ENCODE data around the gene PGK2.
"Not testable (repeated sequence)": the region's sequence is repeated elsewhere in the genome, so short reads cannot be mapped to it uniquely, and the experiment has no call there.

The PGK2 gene

GRCh38 chr6:49805246-49805645 lies 18.2 kb upstream of the PGK2 start:
- ChIA-PET CTCF (no interaction called here), POLR2A (no interaction called here)
- no peak overlapping the region for H3K4me3 ChIP-seq (ENCODE audit: control insufficient read depth in 1 of 7, extremely low read depth in 1 of 7, insufficient read depth in 4 of 7, low read depth in 2 of 7, low read length in 6 of 7)
- H3K27ac ChIP-seq (ENCODE audit: insufficient read depth in 1 of 2, low read depth in 1 of 2, low read length in 2 of 2, poor library complexity in 1 of 2, severe bottlenecking in 2 of 2): no peak overlapping the region
- DNase-seq: no peak
- H3K36me3 ChIP-seq (ENCODE audit: control insufficient read depth in 4 of 4, insufficient read depth in 4 of 4, low read length in 3 of 4): no peaks in the 10 kb centered on the region
- H3K27me3 ChIP-seq (replicated peaks in 2 of 5; ENCODE audit: control insufficient read depth in 4 of 5, insufficient read depth in 5 of 5, low read length in 4 of 5): no peaks in the 10 kb centered on the region
- no peaks in the 10 kb centered on the region for H3K9me3 ChIP-seq (ENCODE audit: control extremely low read depth in 1 of 5, control insufficient read depth in 4 of 5, insufficient read depth in 2 of 5, low read depth in 1 of 5, low read length in 4 of 5)
- H3K4me1 ChIP-seq (ENCODE audit: control extremely low read depth in 1 of 4, control insufficient read depth in 4 of 4, insufficient read depth in 4 of 4, low read length in 3 of 4): no peaks in the 10 kb centered on the region
- 97% methylated on average over 3 of the region's 3 CpGs for WGBS (ENCODE audit: insufficient coverage)

DNA sequence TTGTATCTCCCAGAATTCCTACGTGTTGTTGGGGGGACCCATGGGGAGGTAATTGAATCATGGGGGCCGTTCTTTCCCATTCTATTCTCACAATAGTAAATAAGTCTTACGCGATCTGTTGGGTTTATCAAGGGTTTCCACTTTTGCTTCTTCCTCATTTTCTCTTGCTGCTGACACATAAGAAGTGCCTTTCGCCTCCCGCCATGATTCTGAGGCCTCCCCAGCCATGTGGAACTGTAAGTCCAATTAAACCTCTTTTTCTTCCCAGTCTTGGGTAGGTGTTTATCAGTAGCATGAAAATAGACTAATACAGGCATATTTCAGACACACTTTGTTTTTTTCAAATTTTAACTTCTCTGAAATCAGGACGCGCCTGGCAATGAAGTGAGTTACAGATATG lies 14.4 kb upstream of the PGK2 start:
- ChIA-PET CTCF (no interaction called here), POLR2A (no interaction called here)
- Histone ChIP-seq H3K9me3 (ENCODE audit: control extremely low read depth in 1 of 5, control insufficient read depth in 4 of 5, insufficient read depth in 2 of 5, low read depth in 1 of 5, low read length in 4 of 5) (no peaks in the 10 kb centered on the region), H3K4me1 (ENCODE audit: control extremely low read depth in 1 of 4, control insufficient read depth in 4 of 4, insufficient read depth in 4 of 4, low read length in 3 of 4) (no peaks in the 10 kb centered on the region), H3K4me3 (ENCODE audit: control insufficient read depth in 1 of 7, extremely low read depth in 1 of 7, insufficient read depth in 4 of 7, low read depth in 2 of 7, low read length in 6 of 7) (no peak overlapping the region), H3K27me3 (replicated peaks in 2 of 5; ENCODE audit: control insufficient read depth in 4 of 5, insufficient read depth in 5 of 5, low read length in 4 of 5) (no peaks in the 10 kb centered on the region), H3K36me3 (ENCODE audit: control insufficient read depth in 4 of 4, insufficient read depth in 4 of 4, low read length in 3 of 4) (no peaks in the 10 kb centered on the region), H3K27ac (ENCODE audit: insufficient read depth in 1 of 2, low read depth in 1 of 2, low read length in 2 of 2, poor library complexity in 1 of 2, severe bottlenecking in 2 of 2) (no peak overlapping the region)
- DNase-seq: no peak
- WGBS (ENCODE audit: insufficient coverage): 81% methylated on average over 3 of the region's 8 CpGs

DNA sequence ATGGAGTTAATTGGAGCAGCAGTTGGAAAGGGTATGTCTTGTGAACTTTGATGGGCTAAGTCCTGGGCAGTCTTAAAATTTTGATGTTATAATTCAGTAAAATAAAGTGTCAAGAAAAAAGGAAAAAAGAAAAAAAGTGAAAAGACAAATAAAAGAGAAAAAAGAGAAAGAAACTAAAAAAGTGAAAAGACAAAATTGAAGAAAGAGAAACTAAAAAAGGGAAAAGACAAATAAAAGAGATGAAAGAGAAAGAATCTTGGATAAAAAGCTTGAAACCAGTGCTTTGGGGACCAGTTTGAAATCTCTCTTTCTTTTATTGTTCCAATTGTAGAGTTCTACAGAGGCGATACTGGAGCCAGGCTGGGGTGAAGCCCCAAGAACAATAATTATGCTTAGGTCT lies 12.0 kb upstream of the PGK2 start:
- POLR2A ChIA-PET: no interaction called here
- Histone ChIP-seq H3K9me3 (ENCODE audit: control extremely low read depth in 1 of 5, control insufficient read depth in 4 of 5, insufficient read depth in 2 of 5, low read depth in 1 of 5, low read length in 4 of 5) (no peaks in the 10 kb centered on the region), H3K27me3 (replicated peaks in 2 of 5; ENCODE audit: control insufficient read depth in 4 of 5, insufficient read depth in 5 of 5, low read length in 4 of 5) (no peaks in the 10 kb centered on the region), H3K27ac (ENCODE audit: insufficient read depth in 1 of 2, low read depth in 1 of 2, low read length in 2 of 2, poor library complexity in 1 of 2, severe bottlenecking in 2 of 2) (no peak overlapping the region), H3K4me1 (ENCODE audit: control extremely low read depth in 1 of 4, control insufficient read depth in 4 of 4, insufficient read depth in 4 of 4, low read length in 3 of 4) (no peaks in the 10 kb centered on the region), H3K36me3 (ENCODE audit: control insufficient read depth in 4 of 4, insufficient read depth in 4 of 4, low read length in 3 of 4) (no peaks in the 10 kb centered on the region), H3K4me3 (ENCODE audit: control insufficient read depth in 1 of 7, extremely low read depth in 1 of 7, insufficient read depth in 4 of 7, low read depth in 2 of 7, low read length in 6 of 7) (no peak overlapping the region)
- 100% methylated on average over 1 of the region's 1 CpG for WGBS (ENCODE audit: insufficient coverage)
- CTCF ChIA-PET: interaction anchor here (1.0 kb wide), 1 partner anchor 267 kb away, joined by 3 read pairs; no protein-coding TSS in a partner anchor
- DNase-seq: no peak

DNA sequence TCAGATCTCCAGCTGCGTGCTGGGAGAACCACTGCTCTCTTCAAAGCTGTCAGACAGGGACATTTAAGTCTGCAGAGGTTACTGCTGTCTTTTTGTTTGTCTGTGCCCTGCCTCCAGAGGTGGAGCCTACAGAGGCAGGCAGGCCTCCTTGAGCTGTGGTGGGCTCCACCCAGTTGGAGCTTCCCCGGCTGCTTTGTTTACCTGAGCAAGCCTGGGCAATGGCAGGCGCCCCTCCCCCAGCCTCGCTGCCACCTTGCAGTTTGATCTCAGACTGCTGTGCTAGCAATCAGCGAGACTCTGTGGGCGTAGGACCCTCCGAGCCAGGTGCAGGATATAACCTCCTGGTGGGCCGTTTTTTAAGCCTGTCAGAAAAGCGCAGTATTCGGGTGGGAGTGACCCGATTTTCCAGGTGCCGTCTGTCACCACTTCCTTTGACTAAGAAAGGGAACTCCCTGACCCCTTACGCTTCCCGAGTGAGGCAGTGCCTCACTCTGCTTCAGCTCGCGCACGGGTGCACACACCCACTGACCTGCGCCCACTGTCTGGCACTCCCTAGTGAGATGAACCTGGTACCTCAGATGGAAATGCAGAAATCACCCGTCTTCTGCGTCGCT lies 9.9 kb upstream of the PGK2 start:
- DNase-seq; H3K4me1 ChIP-seq (ENCODE audit: control extremely low read depth in 1 of 4, control insufficient read depth in 4 of 4, insufficient read depth in 4 of 4, low read length in 3 of 4); H3K4me3 ChIP-seq (ENCODE audit: control insufficient read depth in 1 of 7, extremely low read depth in 1 of 7, insufficient read depth in 4 of 7, low read depth in 2 of 7, low read length in 6 of 7); H3K27me3 ChIP-seq (replicated peaks in 2 of 5; ENCODE audit: control insufficient read depth in 4 of 5, insufficient read depth in 5 of 5, low read length in 4 of 5); POLR2A ChIA-PET; H3K27ac ChIP-seq (ENCODE audit: insufficient read depth in 1 of 2, low read depth in 1 of 2, low read length in 2 of 2, poor library complexity in 1 of 2, severe bottlenecking in 2 of 2); CTCF ChIA-PET; H3K9me3 ChIP-seq (ENCODE audit: control extremely low read depth in 1 of 5, control insufficient read depth in 4 of 5, insufficient read depth in 2 of 5, low read depth in 1 of 5, low read length in 4 of 5); H3K36me3 ChIP-seq (ENCODE audit: control insufficient read depth in 4 of 4, insufficient read depth in 4 of 4, low read length in 3 of 4): not testable (repeated sequence)
- WGBS (ENCODE audit: insufficient coverage): 96% methylated on average over 13 of the region's 21 CpGs

GRCh38 chr6:49790341-49790740 lies 3.3 kb upstream of the PGK2 start:
- peak in 2 of 3 donors; percentile 64 to 78 for DNase-seq
- ChIA-PET POLR2A (no interaction called here), CTCF (interaction anchor here (1.3 kb wide), 1 partner anchor 166 kb away, joined by 5 read pairs; no protein-coding TSS in a partner anchor)
- Histone ChIP-seq H3K4me1 (ENCODE audit: control extremely low read depth in 1 of 4, control insufficient read depth in 4 of 4, insufficient read depth in 4 of 4, low read length in 3 of 4) (peaks cover 0 to 11% (median 4%) of the 10 kb centered on the region in 4 experiments), H3K27me3 (replicated peaks in 2 of 5; ENCODE audit: control insufficient read depth in 4 of 5, insufficient read depth in 5 of 5, low read length in 4 of 5) (no peaks in the 10 kb centered on the region), H3K27ac (ENCODE audit: insufficient read depth in 1 of 2, low read depth in 1 of 2, low read length in 2 of 2, poor library complexity in 1 of 2, severe bottlenecking in 2 of 2) (no peak overlapping the region), H3K36me3 (ENCODE audit: control insufficient read depth in 4 of 4, insufficient read depth in 4 of 4, low read length in 3 of 4) (no peaks in the 10 kb centered on the region), H3K9me3 (ENCODE audit: control extremely low read depth in 1 of 5, control insufficient read depth in 4 of 5, insufficient read depth in 2 of 5, low read depth in 1 of 5, low read length in 4 of 5) (no peaks in the 10 kb centered on the region), H3K4me3 (ENCODE audit: control insufficient read depth in 1 of 7, extremely low read depth in 1 of 7, insufficient read depth in 4 of 7, low read depth in 2 of 7, low read length in 6 of 7) (no peak overlapping the region)
- 33% methylated on average over 2 of the region's 2 CpGs for WGBS (ENCODE audit: insufficient coverage)

DNA sequence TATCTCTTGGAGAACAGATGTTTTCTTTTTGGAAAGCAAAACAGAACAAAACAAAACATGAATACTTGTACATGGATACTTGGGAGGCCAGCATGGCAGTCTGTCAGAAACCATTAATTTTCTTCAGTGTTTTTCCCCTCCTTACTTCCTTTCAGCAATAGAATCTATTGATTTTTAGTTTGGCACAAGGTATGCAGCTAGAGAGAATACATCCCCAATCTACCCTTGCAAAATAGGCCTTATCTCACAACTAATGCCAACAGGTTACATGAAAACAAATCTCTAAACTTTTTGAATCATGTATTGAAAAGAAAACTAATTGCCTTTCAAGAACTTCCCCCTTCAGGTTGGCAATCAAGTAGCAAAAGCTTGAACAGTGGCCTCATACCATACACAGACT lies 2.8 kb downstream of the PGK2 start:
- CTCF ChIA-PET: no interaction called here
- Histone ChIP-seq H3K9me3 (ENCODE audit: control extremely low read depth in 1 of 5, control insufficient read depth in 4 of 5, insufficient read depth in 2 of 5, low read depth in 1 of 5, low read length in 4 of 5) (no peaks in the 10 kb centered on the region), H3K27me3 (replicated peaks in 2 of 5; ENCODE audit: control insufficient read depth in 4 of 5, insufficient read depth in 5 of 5, low read length in 4 of 5) (no peaks in the 10 kb centered on the region), H3K27ac (ENCODE audit: insufficient read depth in 1 of 2, low read depth in 1 of 2, low read length in 2 of 2, poor library complexity in 1 of 2, severe bottlenecking in 2 of 2) (no peak overlapping the region), H3K4me1 (ENCODE audit: control extremely low read depth in 1 of 4, control insufficient read depth in 4 of 4, insufficient read depth in 4 of 4, low read length in 3 of 4) (no peaks in the 10 kb centered on the region), H3K36me3 (ENCODE audit: control insufficient read depth in 4 of 4, insufficient read depth in 4 of 4, low read length in 3 of 4) (no peaks in the 10 kb centered on the region), H3K4me3 (ENCODE audit: control insufficient read depth in 1 of 7, extremely low read depth in 1 of 7, insufficient read depth in 4 of 7, low read depth in 2 of 7, low read length in 6 of 7) (no peak overlapping the region)
- POLR2A ChIA-PET: no interaction called here
- DNase-seq: no peak

DNA sequence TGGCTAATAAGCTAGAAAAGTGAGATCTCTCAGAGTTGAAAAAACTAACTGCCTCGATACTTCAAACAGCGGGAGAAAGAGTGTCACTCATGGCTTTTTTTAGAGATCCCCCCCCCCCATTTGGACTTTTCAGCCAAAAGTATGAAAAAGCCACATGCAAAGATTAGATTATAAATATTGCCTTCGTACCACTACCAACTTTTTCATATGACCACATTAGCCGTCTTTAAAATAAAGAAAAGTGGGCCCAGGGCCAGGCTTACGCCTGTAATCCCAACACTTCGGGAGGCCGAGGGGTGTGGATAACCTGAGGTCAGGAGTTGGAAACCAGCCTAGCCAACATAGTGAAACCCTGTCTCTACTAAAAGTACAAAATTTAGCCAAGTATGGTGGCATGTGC lies 4.4 kb downstream of the PGK2 start:
- POLR2A ChIA-PET: no interaction called here
- Histone ChIP-seq H3K4me1 (ENCODE audit: control extremely low read depth in 1 of 4, control insufficient read depth in 4 of 4, insufficient read depth in 4 of 4, low read length in 3 of 4) (peaks cover 0 to 2% (median 0%) of the 10 kb centered on the region in 4 experiments), H3K27ac (ENCODE audit: insufficient read depth in 1 of 2, low read depth in 1 of 2, low read length in 2 of 2, poor library complexity in 1 of 2, severe bottlenecking in 2 of 2) (peak overlapping the region in 1 of 2 experiments; percentile 56), H3K4me3 (ENCODE audit: control insufficient read depth in 1 of 7, extremely low read depth in 1 of 7, insufficient read depth in 4 of 7, low read depth in 2 of 7, low read length in 6 of 7) (no peak overlapping the region), H3K27me3 (replicated peaks in 2 of 5; ENCODE audit: control insufficient read depth in 4 of 5, insufficient read depth in 5 of 5, low read length in 4 of 5) (no peaks in the 10 kb centered on the region), H3K36me3 (ENCODE audit: control insufficient read depth in 4 of 4, insufficient read depth in 4 of 4, low read length in 3 of 4) (no peaks in the 10 kb centered on the region), H3K9me3 (ENCODE audit: control extremely low read depth in 1 of 5, control insufficient read depth in 4 of 5, insufficient read depth in 2 of 5, low read depth in 1 of 5, low read length in 4 of 5) (no peaks in the 10 kb centered on the region)
- WGBS (ENCODE audit: insufficient coverage): 97% methylated on average over 5 of the region's 7 CpGs
- CTCF ChIA-PET: no interaction called here
- DNase-seq: peak in 2 of 3 donors; percentile 23 to 49

Measured in common myeloid progenitor, CD34-positive (primary cell).